HepG2 (cell line): ENCODE results near the gene MTARC1. TPM values are rescaled to one million over a fixed set of nuclear protein-coding genes. Genes with fewer than 3 reads are reported as not detected.

ENCODE experiments used
- ATF1 ChIP-seq: IDR thresholded peaks from 2 replicates; pipeline ENCODE4 v1.6.1; 2016; ENCODE audit warnings: mild to moderate bottlenecking, control low read depth
- CHCHD3 ChIP-seq: sonication (generic); formaldehyde crosslinking; IDR thresholded peaks from 2 replicates; pipeline ENCODE4 v1.8.0; 2022; ENCODE audit warnings: mild to moderate bottlenecking, missing genetic modification reagents, moderate library complexity
- DMAP1 ChIP-seq: IDR thresholded peaks from 2 replicates; pipeline ENCODE4 v1.6.1; 2016
- GFI1 ChIP-seq: sonication (generic); formaldehyde crosslinking; IDR thresholded peaks from 2 replicates; pipeline ENCODE4 v1.5.0; 2020; ENCODE audit warnings: missing genetic modification reagents, mild to moderate bottlenecking, borderline replicate concordance
- GLMP ChIP-seq: sonication (generic); formaldehyde crosslinking; IDR thresholded peaks from 2 replicates; pipeline ENCODE4 v1.9.0; 2021; ENCODE audit warnings: missing genetic modification reagents, mild to moderate bottlenecking, borderline replicate concordance
- HNF4A ChIP-seq: sonication (generic); formaldehyde crosslinking; IDR thresholded peaks from 2 replicates; pipeline ENCODE4 v1.4.0; 2020; ENCODE audit warnings: missing genetic modification reagents
- HOXA9 ChIP-seq: sonication (generic); formaldehyde crosslinking; IDR thresholded peaks from 2 replicates; pipeline ENCODE4 v1.8.1; 2022; ENCODE audit warnings: missing genetic modification reagents, mild to moderate bottlenecking, moderate library complexity, borderline replicate concordance
- KDM5B ChIP-seq: sonication (generic); formaldehyde crosslinking; IDR thresholded peaks from 2 replicates; pipeline ENCODE4 v1.4.0; 2020; ENCODE audit warnings: missing genetic modification reagents, mild to moderate bottlenecking, borderline replicate concordance
- MIER3 ChIP-seq: IDR thresholded peaks from 2 replicates; pipeline ENCODE4 v1.6.1; 2016; ENCODE audit warnings: missing compliant biosample characterization, borderline replicate concordance
- MZF1 ChIP-seq: sonication (generic); formaldehyde crosslinking; IDR thresholded peaks from 2 replicates; pipeline ENCODE4 v1.8.1; 2023; ENCODE audit warnings: mild to moderate bottlenecking, missing genetic modification reagents, borderline replicate concordance
- NBN ChIP-seq: fragments of 450-650 bp; conservative IDR thresholded peaks from 2 replicates; pipeline ENCODE4 v1.6.1; 2017
- RFX1 ChIP-seq: fragments of 450-650 bp; IDR thresholded peaks from 2 replicates; pipeline ENCODE4 v1.6.1; 2017
- SSRP1 ChIP-seq: IDR thresholded peaks from 2 replicates; pipeline ENCODE4 v1.6.1; 2016; ENCODE audit warnings: control low read depth
- YEATS2 ChIP-seq: sonication (generic); formaldehyde crosslinking; IDR thresholded peaks from 2 replicates; pipeline ENCODE4 v1.4.0; 2020; ENCODE audit warnings: missing genetic modification reagents, borderline replicate concordance
- ZBTB37 ChIP-seq: sonication (generic); formaldehyde crosslinking; IDR thresholded peaks from 2 replicates; pipeline ENCODE4 v1.4.0; 2020; ENCODE audit warnings: mild to moderate bottlenecking, missing genetic modification reagents
- ZGPAT ChIP-seq: IDR thresholded peaks from 2 replicates; pipeline ENCODE4 v1.6.1; 2016; ENCODE audit warnings: mild to moderate bottlenecking
- ZMAT3 ChIP-seq: sonication (generic); formaldehyde crosslinking; conservative IDR thresholded peaks from 2 replicates; pipeline ENCODE4 v1.7.0; 2021; ENCODE audit warnings: missing genetic modification reagents
- ZNF101 ChIP-seq: sonication (generic); formaldehyde crosslinking; IDR thresholded peaks from 2 replicates; pipeline ENCODE4 v1.4.0; 2020; ENCODE audit warnings: mild to moderate bottlenecking, low read depth, missing genetic modification reagents, borderline replicate concordance
- ZNF652 ChIP-seq: IDR thresholded peaks from 2 replicates; pipeline ENCODE4 v1.6.1; 2016; ENCODE audit warnings: low read depth, borderline replicate concordance
- ZNF678 ChIP-seq: sonication (generic); formaldehyde crosslinking; IDR thresholded peaks from 2 replicates; pipeline ENCODE4 v1.4.0; 2020; ENCODE audit warnings: mild to moderate bottlenecking, missing genetic modification reagents
- ZNF775 ChIP-seq: sonication (generic); formaldehyde crosslinking; IDR thresholded peaks from 2 replicates; pipeline ENCODE4 v1.4.0; 2020; ENCODE audit warnings: missing genetic modification reagents, mild to moderate bottlenecking, moderate library complexity, borderline replicate concordance
- polyA plus RNA-seq, 8 experiments: library from polyadenylated mRNA; depleted of rRNA in 3 of 8; stranded (reverse) in 7 of 8; unstranded in 1 of 8; fragments of >200 nt; fragmentation: Illumina TruSeq in 4 of 8; extraction: Trizol in 4 of 8; gene quantifications; 2 replicates each; pipeline versions ENCODE4 v1.2.1 to v1.2.3, GENCODE V29; 2011 to 2016; ENCODE audit warnings: low read depth in 4 of 8, missing spikeins in 1 of 8, mixed read lengths in 1 of 8; ENCODE audit not compliant: insufficient read depth in 1 of 8
- total RNA-seq, 5 experiments: library from RNA; depleted of rRNA; stranded (reverse); fragments of >200 nt; fragmentation: Illumina TruSeq; extraction: Trizol; gene quantifications; 2 replicates each; pipeline ENCODE4 v1.2.3, GENCODE V29; 2016; ENCODE audit warnings: low read depth in 1 of 5
- TF ChIP-seq, protein P1 (sequence below): sonication (generic); formaldehyde crosslinking; IDR thresholded peaks from 2 replicates; pipeline ENCODE4 v1.4.0; 2020; ENCODE audit warnings: missing genetic modification reagents; ENCODE audit errors: not compliant biosample characterization
- TF ChIP-seq, protein P2 (sequence below): sonication (generic); formaldehyde crosslinking; IDR thresholded peaks from 2 replicates; pipeline ENCODE4 v1.5.0; 2020; ENCODE audit warnings: missing genetic modification reagents
- TF ChIP-seq, protein P3 (sequence below): sonication (generic); formaldehyde crosslinking; IDR thresholded peaks from 2 replicates; pipeline ENCODE4 v1.5.1; 2020; ENCODE audit warnings: missing genetic modification reagents, mild to moderate bottlenecking, borderline replicate concordance

MTARC1 gene
- total and polyA plus RNA-seq, 2 of the 13 experiments (the other 11 are each of a cell fraction or from before 2014, with no cell fraction given) = 19.4 to 106 TPM

GRCh38 chr1:220789532-220790147 is 2.9 kb downstream of the MTARC1 start (continued):
- TF ChIP-seq MZF1 (CRISPR knock-in tag) = no peak
- TF ChIP-seq, protein P1, sequence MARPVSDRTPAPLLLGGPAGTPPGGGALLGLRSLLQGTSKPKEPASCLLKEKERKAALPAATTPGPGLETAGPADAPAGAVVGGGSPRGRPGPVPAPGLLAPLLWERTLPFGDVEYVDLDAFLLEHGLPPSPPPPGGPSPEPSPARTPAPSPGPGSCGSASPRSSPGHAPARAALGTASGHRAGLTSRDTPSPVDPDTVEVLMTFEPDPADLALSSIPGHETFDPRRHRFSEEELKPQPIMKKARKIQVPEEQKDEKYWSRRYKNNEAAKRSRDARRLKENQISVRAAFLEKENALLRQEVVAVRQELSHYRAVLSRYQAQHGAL (CRISPR knock-in tag) = no peak
- TF ChIP-seq ZMAT3 (CRISPR knock-in tag) = no peak
- TF ChIP-seq GLMP = no peak
- TF ChIP-seq ZNF101 (CRISPR knock-in tag) = no peak
- TF ChIP-seq ZNF652 (CRISPR knock-in tag) = 0 out of 2 replicates have a peak, but pooled peaks have one; percentile 11
- TF ChIP-seq ZBTB37 (CRISPR knock-in tag) = no peak
- TF ChIP-seq ATF1 (CRISPR knock-in tag) = no peak
- TF ChIP-seq MIER3 = no peak
- peak; percentile 36 for TF ChIP-seq HNF4A
- no peak for TF ChIP-seq HOXA9
- TF ChIP-seq ZNF678 (CRISPR knock-in tag) = no peak
- TF ChIP-seq ZGPAT (CRISPR knock-in tag) = no peak
- no peak for TF ChIP-seq DMAP1 (CRISPR knock-in tag)
- no peak for TF ChIP-seq NBN
- TF ChIP-seq, protein P2, sequence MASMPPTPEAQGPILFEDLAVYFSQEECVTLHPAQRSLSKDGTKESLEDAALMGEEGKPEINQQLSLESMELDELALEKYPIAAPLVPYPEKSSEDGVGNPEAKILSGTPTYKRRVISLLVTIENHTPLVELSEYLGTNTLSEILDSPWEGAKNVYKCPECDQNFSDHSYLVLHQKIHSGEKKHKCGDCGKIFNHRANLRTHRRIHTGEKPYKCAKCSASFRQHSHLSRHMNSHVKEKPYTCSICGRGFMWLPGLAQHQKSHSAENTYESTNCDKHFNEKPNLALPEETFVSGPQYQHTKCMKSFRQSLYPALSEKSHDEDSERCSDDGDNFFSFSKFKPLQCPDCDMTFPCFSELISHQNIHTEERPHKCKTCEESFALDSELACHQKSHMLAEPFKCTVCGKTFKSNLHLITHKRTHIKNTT = no peak
- no peak for TF ChIP-seq YEATS2
- TF ChIP-seq RFX1 = no peak
- no peak for TF ChIP-seq SSRP1 (CRISPR knock-in tag)
- no peak for TF ChIP-seq KDM5B (CRISPR knock-in tag)
- no peak for TF ChIP-seq ZNF775 (CRISPR knock-in tag)
- no peak for TF ChIP-seq GFI1 (CRISPR knock-in tag)
- no peak for TF ChIP-seq CHCHD3 (CRISPR knock-in tag)
- TF ChIP-seq, protein P3, sequence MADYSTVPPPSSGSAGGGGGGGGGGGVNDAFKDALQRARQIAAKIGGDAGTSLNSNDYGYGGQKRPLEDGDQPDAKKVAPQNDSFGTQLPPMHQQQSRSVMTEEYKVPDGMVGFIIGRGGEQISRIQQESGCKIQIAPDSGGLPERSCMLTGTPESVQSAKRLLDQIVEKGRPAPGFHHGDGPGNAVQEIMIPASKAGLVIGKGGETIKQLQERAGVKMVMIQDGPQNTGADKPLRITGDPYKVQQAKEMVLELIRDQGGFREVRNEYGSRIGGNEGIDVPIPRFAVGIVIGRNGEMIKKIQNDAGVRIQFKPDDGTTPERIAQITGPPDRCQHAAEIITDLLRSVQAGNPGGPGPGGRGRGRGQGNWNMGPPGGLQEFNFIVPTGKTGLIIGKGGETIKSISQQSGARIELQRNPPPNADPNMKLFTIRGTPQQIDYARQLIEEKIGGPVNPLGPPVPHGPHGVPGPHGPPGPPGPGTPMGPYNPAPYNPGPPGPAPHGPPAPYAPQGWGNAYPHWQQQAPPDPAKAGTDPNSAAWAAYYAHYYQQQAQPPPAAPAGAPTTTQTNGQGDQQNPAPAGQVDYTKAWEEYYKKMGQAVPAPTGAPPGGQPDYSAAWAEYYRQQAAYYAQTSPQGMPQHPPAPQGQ (CRISPR knock-in tag) = no peak
